GM23248 (cell line): ENCODE measurements around the gene ZBTB20.

Source experiments
- EZH2 ChIP-seq: fragments of 200-600 bp; sonication (generic); IDR thresholded peaks from 2 replicates; pipeline ENCODE4 v1.6.1; 2018; ENCODE audit warnings: antibody characterized with exemption, mild to moderate bottlenecking; ENCODE audit not compliant: insufficient read depth, poor library complexity, severe bottlenecking
- EZH2phosphoT487 ChIP-seq: fragments of 200-600 bp; sonication (generic); IDR thresholded peaks from 2 replicates; pipeline ENCODE4 v1.6.1; 2018; ENCODE audit warnings: antibody characterized with exemption, moderate library complexity, mild to moderate bottlenecking, low read depth; ENCODE audit not compliant: insufficient read depth

- TF ChIP-seq EZH2 (no peak), EZH2phosphoT487 (no peak)
These were observed 386.4 kb downstream of the ZBTB20 start for GRCh38 chr3:114760679-114761078.
